GM12878 (cell line): Measurements from ENCODE around the gene AGBL4. TPM values are rescaled to one million over a fixed set of nuclear protein-coding genes. Genes with fewer than 3 reads are reported as not detected.

Experiments used
- ATAC-seq: fragments of 200-7000 bp; cut with Tn5 transposase; 3 replicates; pipeline ENCODE4 v1.9.1; 2020; ENCODE audit warnings: mild to moderate bottlenecking, moderate library complexity
- BruUV-seq: library from RNA; stranded (reverse); fragments of 400-500 nt; replicated peaks from 2 replicates; lab custom pipeline; 2021; lab: Mats Ljungman, UMichigan
- CTCF ChIA-PET: fragments of 300-600 bp; sonication (Branson Sonifier 250); formaldehyde crosslinking; extraction: SDS; loops from one replicate; lab custom pipeline; 2021; ENCODE audit warnings: inconsistent platforms; lab: Yijun Ruan, JAX
- POLR2A ChIA-PET: fragments of 350-600 bp; formaldehyde crosslinking; extraction: SDS; loops from one replicate; lab custom pipeline; 2021; ENCODE audit warnings: inconsistent platforms; lab: Charles Lee
- RAD21 ChIA-PET: fragments of 300-600 bp; sonication (Branson Sonifier 250); formaldehyde crosslinking; loops from one replicate; lab custom pipeline; 2023; ENCODE audit warnings: antibody characterized with exemption; ENCODE audit not compliant: unreplicated experiment; lab: Charles Lee
- SMC1A ChIA-PET: fragments of 300-600 bp; sonication (Branson Sonifier 250); formaldehyde crosslinking; loops from one replicate; lab custom pipeline; 2023; ENCODE audit not compliant: unreplicated experiment, uncharacterized antibody; lab: Charles Lee
- DNase-seq: peaks from one replicate; pipeline ENCODE4 v3.0.0-alpha.2; 2011; ENCODE audit warnings: low read depth, low spot score
- FAIRE-seq: peaks from 3 replicates; lab custom pipeline; 2011; peaks lifted over from hg19 to GRCh38; lab: Jason Lieb, UNC
- H2AFZ ChIP-seq: 2 replicates; pipeline ENCODE4 v1.6.0; 2011; ENCODE audit warnings: low read depth, low read length, control low read depth; ENCODE audit not compliant: control insufficient read depth
- H3K27ac ChIP-seq: 2 replicates; pipeline ENCODE4 v1.5.1; 2011; ENCODE audit warnings: control low read depth; ENCODE audit not compliant: control insufficient read depth, insufficient read depth
- H3K27me3 ChIP-seq, 2 experiments: replicated peaks in 1 of 2; 2 replicates each; pipeline versions ENCODE4 v1.6.0 to v1.6.1; 2011; ENCODE audit warnings: low read length in 1 of 2; ENCODE audit not compliant: control insufficient read depth in 2 of 2, insufficient read depth in 2 of 2
- H3K36me3 ChIP-seq, 2 experiments: 2 replicates each; pipeline ENCODE4 v1.5.1; 2011; ENCODE audit warnings: low read length in 1 of 2; ENCODE audit not compliant: control insufficient read depth in 2 of 2, insufficient read depth in 2 of 2
- H3K4me1 ChIP-seq: 2 replicates; pipeline ENCODE4 v1.6.1; 2011; ENCODE audit warnings: mild to moderate bottlenecking, low read length, moderate library complexity, mixed read lengths; ENCODE audit not compliant: control insufficient read depth, insufficient read depth
- H3K4me2 ChIP-seq: 2 replicates; pipeline ENCODE4 v1.6.0; 2011; ENCODE audit warnings: control low read depth; ENCODE audit not compliant: control insufficient read depth, insufficient read depth
- H3K4me3 ChIP-seq: fragments of 200-600 bp; sonication (generic); 2 replicates; pipeline ENCODE4 v1.5.1; 2016
- H3K79me2 ChIP-seq: 2 replicates; pipeline ENCODE4 v1.6.0; 2011; ENCODE audit warnings: low read length; ENCODE audit not compliant: control insufficient read depth, insufficient read depth
- H3K9ac ChIP-seq: 2 replicates; pipeline ENCODE4 v1.8.0; 2011; ENCODE audit warnings: low read length, control low read depth, mixed read lengths; ENCODE audit not compliant: control insufficient read depth, insufficient read depth
- H3K9me3 ChIP-seq: replicated peaks from 3 replicates; pipeline ENCODE4 v1.5.1; 2011; ENCODE audit warnings: mild to moderate bottlenecking, low read length; ENCODE audit not compliant: control insufficient read depth, insufficient read depth
- H4K20me1 ChIP-seq: 2 replicates; pipeline ENCODE4 v1.6.0; 2011; ENCODE audit not compliant: control insufficient read depth, insufficient read depth
- BHLHE40 ChIP-seq, 2 experiments: fragments of 450-650 bp in 1 of 2; IDR thresholded peaks; 2 replicates each; pipeline ENCODE4 v1.6.1; 2011 to 2017; ENCODE audit warnings: low read depth in 2 of 2, borderline replicate concordance in 1 of 2, improper control_type of control experiment in 1 of 2, low read length in 1 of 2, mild to moderate bottlenecking in 1 of 2
- CBFB ChIP-seq: IDR thresholded peaks from 2 replicates; pipeline ENCODE4 v1.6.1; 2016; ENCODE audit warnings: antibody characterized with exemption, low read depth
- CHD1 ChIP-seq: IDR thresholded peaks from 2 replicates; pipeline ENCODE4 v1.6.1; 2012; ENCODE audit warnings: low read depth, low read length, improper control_type of control experiment
- CREM ChIP-seq: IDR thresholded peaks from 2 replicates; pipeline ENCODE4 v1.6.1; 2014; ENCODE audit warnings: antibody characterized with exemption, low read depth
- EED ChIP-seq: sonication (generic); IDR thresholded peaks from 2 replicates; pipeline ENCODE4 v1.6.1; 2016; ENCODE audit warnings: antibody characterized with exemption, low read depth
- FOS ChIP-seq: IDR thresholded peaks from 3 replicates; pipeline ENCODE4 v1.6.1; 2011; ENCODE audit warnings: borderline replicate concordance; ENCODE audit not compliant: insufficient read length; ENCODE audit errors: extremely low read depth
- GATAD2B ChIP-seq: fragments of 450-650 bp; conservative IDR thresholded peaks from 2 replicates; pipeline ENCODE4 v1.6.1; 2017; ENCODE audit warnings: low read depth, mild to moderate bottlenecking, moderate library complexity
- IKZF1 ChIP-seq: fragments of 450-650 bp; conservative IDR thresholded peaks from 2 replicates; pipeline ENCODE4 v1.6.1; 2017; ENCODE audit warnings: antibody characterized with exemption, mild to moderate bottlenecking
- IRF4 ChIP-seq: IDR thresholded peaks from 2 replicates; pipeline ENCODE4 v1.6.1; 2011; ENCODE audit warnings: low read depth, low read length
- MEF2B ChIP-seq: fragments of 450-650 bp; IDR thresholded peaks from 2 replicates; pipeline ENCODE4 v1.6.1; 2018; ENCODE audit warnings: mild to moderate bottlenecking, moderate library complexity; ENCODE audit not compliant: partially characterized antibody, poor library complexity, severe bottlenecking
- MYB ChIP-seq: fragments of 150-350 bp; IDR thresholded peaks from 2 replicates; pipeline ENCODE4 v1.6.1; 2014; ENCODE audit warnings: mild to moderate bottlenecking, low read depth, low read length, borderline replicate concordance
- NR2F1 ChIP-seq: fragments of 450-650 bp; conservative IDR thresholded peaks from 2 replicates; pipeline ENCODE4 v1.6.1; 2017; ENCODE audit warnings: mild to moderate bottlenecking
- REST ChIP-seq: IDR thresholded peaks from 2 replicates; pipeline ENCODE4 v1.6.1; 2012; ENCODE audit warnings: mild to moderate bottlenecking, low read depth, low read length
- SMC3 ChIP-seq: IDR thresholded peaks from 2 replicates; pipeline ENCODE4 v1.6.1; 2011; ENCODE audit warnings: low read length, improper control_type of control experiment, borderline replicate concordance
- WGBS: methylation state at CpG from one replicate; pipeline ENCODE4 v1.1.6; 2016; ENCODE audit warnings: low lambda C conversion rate; ENCODE audit not compliant: insufficient replicate concordance, insufficient coverage; ENCODE audit errors: missing lambda C conversion rate; 5-methylcytosine and 5-hydroxymethylcytosine counted together
- in situ Hi-C: fragments of 300-500 bp; cut with MboI; formaldehyde crosslinking; loops from 9 replicates; pipeline ENCODE4 v1.14.3; 2018; ENCODE audit warnings: mixed read lengths
- intact Hi-C: fragments of 100-400 bp; cut with micrococcal nuclease; formaldehyde crosslinking; loops from one replicate; pipeline ENCODE4 v1.14.2; 2022; ENCODE audit not compliant: unreplicated experiment
- polyA plus RNA-seq, 11 experiments: library from polyadenylated mRNA; depleted of rRNA in 4 of 11; unstranded in 6 of 11; stranded (reverse) in 5 of 11; fragments of >200 nt; fragmentation: Nextera tagmentation in 4 of 11; fragmentation: Illumina TruSeq in 1 of 11; extraction: Ambion mirVana in 4 of 11; extraction: Trizol in 1 of 11; gene quantifications; 1 replicate in 1 of 11; 2 replicates in 10 of 11; pipeline versions ENCODE4 v1.2.1 to v1.2.3, GENCODE V29; 2011 to 2016; ENCODE audit warnings: inconsistent platforms in 2 of 11, missing spikeins in 2 of 11, low read depth in 1 of 11
- total RNA-seq, 4 experiments: library from RNA; depleted of rRNA in 3 of 4; stranded (reverse); fragments of >200 nt in 3 of 4; fragmentation: Illumina TruSeq in 1 of 4; extraction: Trizol in 1 of 4; gene quantifications; 2 replicates each; pipeline versions ENCODE4 v1.2.1 to v1.2.3, GENCODE V29; 2013 to 2021
- TF ChIP-seq, protein P1 (sequence below): IDR thresholded peaks from 2 replicates; pipeline ENCODE4 v1.6.1; 2012; ENCODE audit warnings: low read length, inconsistent platforms

AGBL4 gene
- total and polyA plus RNA-seq, 10 of the 15 experiments (the other 5 are each of a cell fraction or from before 2014, with no cell fraction given), result 0.31 TPM; not detected in 9

- TF ChIP-seq REST (no peak), SMC3 (no peak), CREM (no peak), IKZF1 (no peak)
- TF ChIP-seq, protein P1, sequence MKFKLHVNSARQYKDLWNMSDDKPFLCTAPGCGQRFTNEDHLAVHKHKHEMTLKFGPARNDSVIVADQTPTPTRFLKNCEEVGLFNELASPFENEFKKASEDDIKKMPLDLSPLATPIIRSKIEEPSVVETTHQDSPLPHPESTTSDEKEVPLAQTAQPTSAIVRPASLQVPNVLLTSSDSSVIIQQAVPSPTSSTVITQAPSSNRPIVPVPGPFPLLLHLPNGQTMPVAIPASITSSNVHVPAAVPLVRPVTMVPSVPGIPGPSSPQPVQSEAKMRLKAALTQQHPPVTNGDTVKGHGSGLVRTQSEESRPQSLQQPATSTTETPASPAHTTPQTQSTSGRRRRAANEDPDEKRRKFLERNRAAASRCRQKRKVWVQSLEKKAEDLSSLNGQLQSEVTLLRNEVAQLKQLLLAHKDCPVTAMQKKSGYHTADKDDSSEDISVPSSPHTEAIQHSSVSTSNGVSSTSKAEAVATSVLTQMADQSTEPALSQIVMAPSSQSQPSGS, result no peak
Observed at GRCh38 chr1:48526008-48526710, 1497.6 kb downstream of the AGBL4 start (continued).

DNA sequence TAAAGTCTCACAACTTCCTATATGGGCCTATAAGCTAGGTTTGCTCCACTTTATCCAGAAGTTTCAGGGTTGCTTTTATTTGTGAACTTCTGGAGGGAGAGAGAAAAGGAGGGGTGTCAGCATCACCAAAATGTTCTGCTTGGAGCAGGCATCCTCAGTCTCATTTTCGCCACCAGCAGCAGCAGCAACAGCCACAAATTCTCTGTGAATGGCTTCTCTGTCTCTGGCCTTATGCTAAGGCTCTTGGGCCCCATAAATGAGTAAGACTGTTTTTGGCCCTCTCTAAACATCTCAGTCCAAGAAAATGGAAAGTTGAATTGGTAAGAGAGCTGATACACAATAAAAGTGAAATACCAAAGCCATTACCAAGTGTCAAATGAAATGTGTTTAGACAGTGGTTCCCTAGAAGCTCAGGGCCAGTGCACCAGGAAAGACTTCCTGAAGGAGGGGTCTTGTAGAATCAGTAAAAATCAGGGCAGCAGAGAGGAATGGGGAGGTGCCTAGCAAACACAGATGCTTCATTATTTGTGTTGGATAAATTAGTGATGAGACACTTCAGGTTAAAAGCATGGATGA is 1498.8 kb downstream of the AGBL4 start:
- H3K4me1 ChIP-seq, result no peaks in the 10 kb centered on the region
- FAIRE-seq, result no peak
- no peaks in the 10 kb centered on the region for H3K36me3 ChIP-seq
- H3K27me3 ChIP-seq, result no peaks in the 10 kb centered on the region
- ChIA-PET CTCF (interaction anchor here (1.1 kb wide), 1 partner anchor 152 kb away, joined by 4 read pairs; no protein-coding TSS in a partner anchor), RAD21 (no interaction called here), SMC1A (no interaction called here), POLR2A (no interaction called here)
- no peak overlapping the region for H3K9ac ChIP-seq
- WGBS, result 0% methylated on average over 1 of the region's 1 CpG
- H3K79me2 ChIP-seq, result no peaks in the 10 kb centered on the region
- intact Hi-C loops, result no loop called here
- no peak overlapping the region for H3K4me2 ChIP-seq
- H4K20me1 ChIP-seq, result no peaks in the 10 kb centered on the region
- H3K27ac ChIP-seq, result no peak overlapping the region
- no peaks in the 10 kb centered on the region for H3K9me3 ChIP-seq
- DNase-seq, result no peak
- ATAC-seq, result no peak
- in situ Hi-C loops, result no loop called here
- no peak overlapping the region for H2AFZ ChIP-seq
- no TSS peak for BruUV-seq
- no peak overlapping the region for H3K4me3 ChIP-seq
- TF ChIP-seq, protein P1, result no peak
- TF ChIP-seq CBFB (no peak), IRF4 (no peak), GATAD2B (no peak), MEF2B (no peak), FOS (no peak), MYB (no peak), CHD1 (no peak), EED (no peak), BHLHE40 (IDR thresholded peaks at IDR 0.05; ENCODE audit: borderline replicate concordance in 1 of 2, low read depth in 2 of 2, low read length in 1 of 2) (no peak), NR2F1 (no peak)
